Spleen (tissue), 7 donors: ENCODE data around the gene SBSN.

ENCODE experiments used
- CTCF ChIP-seq, 11 experiments: fragments of 200-600 bp in 7 of 11; fragments of 450-650 bp in 4 of 11; sonication (generic) in 4 of 11; IDR thresholded peaks in 8 of 11; conservative IDR thresholded peaks in 3 of 11; 1 replicate in 7 of 11; 2 replicates in 4 of 11; pipeline versions ENCODE4 v1.4.0 to v1.8.0; 2016 to 2021; ENCODE audit warnings: antibody characterized with exemption in 11 of 11, inconsistent platforms in 4 of 11, mild to moderate bottlenecking in 1 of 11
- POLR2AphosphoS5 ChIP-seq, 3 donors: sonication (generic); formaldehyde crosslinking; IDR thresholded peaks; one replicate each; pipeline ENCODE4 v1.5.1; 2017; ENCODE audit warnings: antibody characterized with exemption in 3 of 3
- donor health status: DM: no; HTN: no; CAD: no; lungs with moderate emphysema.
- donor health status: DM: no; HTN: no; CAD: no.
- donor health status: DM: no; HTN: no; CAD: no.

GRCh38 chr19:35528218-35529038 lies at the start of gene SBSN:
- TF ChIP-seq CTCF (IDR thresholded peaks at IDR 0.05 in 8 of 11, conservative IDR thresholded peaks at IDR 0.05 in 3 of 11) (no peak), POLR2AphosphoS5 (IDR thresholded peaks at IDR 0.05) (no peak)
